Ovary (tissue), 9 donors: Measurements from ENCODE around the gene ELK3. TPM values are rescaled to one million over a fixed set of nuclear protein-coding genes. Genes with fewer than 3 reads are reported as not detected.

Experiments used
- DNase-seq, 5 donors: peaks; one replicate each; pipeline ENCODE4 v3.0.0-alpha.2; 2019 to 2020
- H3K27ac ChIP-seq, 2 donors: fragments of 200-600 bp; one replicate each; pipeline versions ENCODE4 v1.5.1 to v1.8.0; 2019 to 2022
- H3K27me3 ChIP-seq: fragments of 200-600 bp; one replicate; pipeline ENCODE4 v1.8.0; 2022
- H3K36me3 ChIP-seq: fragments of 200-600 bp; sonication (generic); one replicate; pipeline ENCODE4 v1.5.1; 2019
- H3K4me1 ChIP-seq: one replicate; pipeline ENCODE4 v1.8.1; 2013; ENCODE audit warnings: mild to moderate bottlenecking, moderate library complexity; ENCODE audit not compliant: insufficient read depth
- H3K4me3 ChIP-seq: fragments of 200-600 bp; sonication (generic); one replicate; pipeline ENCODE4 v1.5.1; 2017
- H3K9me3 ChIP-seq, 2 donors: fragments of 200-600 bp in 1 of 2; sonication (generic) in 1 of 2; one replicate each; pipeline versions ENCODE4 v1.5.1 to v1.8.1; 2013 to 2019; ENCODE audit warnings: mild to moderate bottlenecking in 1 of 2, moderate library complexity in 1 of 2
- CTCF ChIP-seq, 3 donors: fragments of 450-650 bp in 2 of 3; fragments of 200-600 bp in 1 of 3; IDR thresholded peaks; one replicate each; pipeline versions ENCODE4 v1.5.1 to v1.8.0; 2016 to 2022; ENCODE audit warnings: antibody characterized with exemption in 3 of 3, mild to moderate bottlenecking in 1 of 3
- EP300 ChIP-seq: sonication (generic); formaldehyde crosslinking; IDR thresholded peaks from one replicate; pipeline ENCODE4 v1.6.1; 2017; ENCODE audit warnings: antibody characterized with exemption
- POLR2A ChIP-seq: fragments of 450-650 bp; IDR thresholded peaks from one replicate; pipeline ENCODE4 v1.6.1; 2017; ENCODE audit warnings: antibody characterized with exemption, mild to moderate bottlenecking, moderate library complexity
- WGBS, 3 donors: extraction: QIAGEN DNeasy Blood & Tissue Kit in 1 of 3; methylation state at CpG; one replicate each; pipeline versions ENCODE4 v1.1.5 to v1.1.7; 2013 to 2017; 5-methylcytosine and 5-hydroxymethylcytosine counted together
- intact Hi-C, 4 donors: fragments of 100-400 bp; cut with DNase I; formaldehyde crosslinking; loops; one replicate each; pipeline versions ENCODE4 v1.11.0 to v1.15.1; 2022 to 2023
- polyA plus RNA-seq, 2 donors: library from polyadenylated mRNA; stranded (reverse); fragments of 200-250 nt in 1 of 2; fragments of 350-450 nt in 1 of 2; fragmentation: Illumina TruSeq in 1 of 2; extraction: RNeasy Lipid Tissue Mini Kit (QIAGEN cat#74804) in 1 of 2; gene quantifications; one replicate each; pipeline ENCODE4 v1.2.3, GENCODE V29; 2013 to 2014
- total RNA-seq, 7 donors: library from RNA; depleted of rRNA in 2 of 7; stranded (reverse); fragments of >200 nt in 2 of 7; fragmentation: NEBNext Ultra II Directional in 3 of 7; extraction: Animal tissue kit (Norgen Biotek cat#: 25700) in 3 of 7; gene quantifications; one replicate each; pipeline versions ENCODE4 v1.1.0 to v1.2.4, GENCODE V29; 2016 to 2023
- donor health status: DM: no; HTN: no; CAD: no; lungs with moderate emphysema.
- donor health status: DM: no; HTN: no; CAD: no.
- donor health status: Bipolar disorder and iron deficiency.
- donor health status: DM: yes; HTN: yes; CAD: no.
- donor health status: DM: no; HTN: no; CAD: no.
- donor health status: DM: yes; HTN: yes; CAD: no.

ELK3 gene
- total and polyA plus RNA-seq, 9 donors, result 11.5 to 25.9 (median 15.6) TPM

GRCh38 chr12:96208801-96209549 lies 14.8 kb downstream of the ELK3 start:
- Histone ChIP-seq H3K9me3 (no peaks in the 10 kb centered on the region), H3K27me3 (no peaks in the 10 kb centered on the region), H3K4me1 (peaks cover 1% of the 10 kb centered on the region), H3K36me3 (no peaks in the 10 kb centered on the region), H3K4me3 (no peak overlapping the region), H3K27ac (no peak overlapping the region)
- 49 to 66% (median 56%) methylated on average over 10 of the region's 10 CpGs for WGBS, 3 donors
- TF ChIP-seq EP300 (no peak), CTCF (IDR thresholded peaks at IDR 0.05) (no peak)
- no peak for DNase-seq
- intact Hi-C loops, result loop anchor here in 1 of 4 donors (10.0 kb wide), 1 partner anchor 306 kb away; no protein-coding TSS in a partner anchor

- no peaks in the 10 kb centered on the region for H3K9me3 ChIP-seq
- no peak for DNase-seq
- intact Hi-C loops, result loop anchor here in 1 of 4 donors (5.0 to 10.0 kb wide), 3 partner anchors 148 to 304 kb away; partner anchors contain the start of gene CDK17
- peaks cover 1% of the 10 kb centered on the region for H3K4me1 ChIP-seq
- 81 to 87% (median 83%) methylated on average over 19 of the region's 19 CpGs for WGBS, 3 donors
- TF ChIP-seq EP300, result no peak
- TF ChIP-seq CTCF (IDR thresholded peaks at IDR 0.05), result no peak
- no peak for TF ChIP-seq POLR2A
- H3K4me3 ChIP-seq, result no peak overlapping the region
- H3K27ac ChIP-seq, result no peak overlapping the region
- H3K36me3 ChIP-seq, result no peaks in the 10 kb centered on the region
- no peaks in the 10 kb centered on the region for H3K27me3 ChIP-seq
These were observed 16.3 kb downstream of the ELK3 start for GRCh38 chr12:96210376-96211055.

GRCh38 chr12:96211988-96212387 lies 17.8 kb downstream of the ELK3 start:
- TF ChIP-seq EP300, result no peak
- no peak for TF ChIP-seq POLR2A
- no peak for TF ChIP-seq CTCF (IDR thresholded peaks at IDR 0.05)
- Histone ChIP-seq H3K4me1 (peaks cover 1% of the 10 kb centered on the region), H3K27ac (no peak overlapping the region), H3K27me3 (no peaks in the 10 kb centered on the region), H3K4me3 (no peak overlapping the region), H3K9me3 (no peaks in the 10 kb centered on the region), H3K36me3 (no peaks in the 10 kb centered on the region)
- DNase-seq, result no peak
- 9 to 26% (median 12%) methylated on average over 3 of the region's 3 CpGs for WGBS, 3 donors
- intact Hi-C loops, result loop anchor here in 1 of 4 donors (5.0 to 10.0 kb wide), 3 partner anchors 150 to 303 kb away; partner anchors contain the start of gene CDK17

GRCh38 chr12:96212456-96213375 lies 18.5 kb downstream of the ELK3 start:
- DNase-seq, result no peak
- 55 to 64% (median 59%) methylated on average over 10 of the region's 10 CpGs for WGBS, 3 donors

More at GRCh38 chr12:96212456-96213375, 18.5 kb downstream of the ELK3 start:
- intact Hi-C loops, result loop anchor here in 1 of 4 donors (5.0 to 10.0 kb wide), 3 partner anchors 150 to 302 kb away; partner anchors contain the start of gene CDK17
- no peaks in the 10 kb centered on the region for H3K36me3 ChIP-seq
- H3K27ac ChIP-seq, result no peak overlapping the region
- no peak for TF ChIP-seq POLR2A
- TF ChIP-seq EP300, result no peak
- no peak for TF ChIP-seq CTCF (IDR thresholded peaks at IDR 0.05)
- peaks cover 1% of the 10 kb centered on the region for H3K4me1 ChIP-seq
- H3K27me3 ChIP-seq, result no peaks in the 10 kb centered on the region
- H3K4me3 ChIP-seq, result no peak overlapping the region
- no peaks in the 10 kb centered on the region for H3K9me3 ChIP-seq
